ENCODE results near the gene PSME2. TPM values are rescaled to one million over a fixed set of nuclear protein-coding genes. Genes with fewer than 3 reads are reported as not detected.

Gene PSME2
- total and polyA plus RNA-seq, 2 of the 13 experiments (the other 11 are each of a cell fraction or from before 2014, with no cell fraction given), result 332 to 716 TPM

DNA sequence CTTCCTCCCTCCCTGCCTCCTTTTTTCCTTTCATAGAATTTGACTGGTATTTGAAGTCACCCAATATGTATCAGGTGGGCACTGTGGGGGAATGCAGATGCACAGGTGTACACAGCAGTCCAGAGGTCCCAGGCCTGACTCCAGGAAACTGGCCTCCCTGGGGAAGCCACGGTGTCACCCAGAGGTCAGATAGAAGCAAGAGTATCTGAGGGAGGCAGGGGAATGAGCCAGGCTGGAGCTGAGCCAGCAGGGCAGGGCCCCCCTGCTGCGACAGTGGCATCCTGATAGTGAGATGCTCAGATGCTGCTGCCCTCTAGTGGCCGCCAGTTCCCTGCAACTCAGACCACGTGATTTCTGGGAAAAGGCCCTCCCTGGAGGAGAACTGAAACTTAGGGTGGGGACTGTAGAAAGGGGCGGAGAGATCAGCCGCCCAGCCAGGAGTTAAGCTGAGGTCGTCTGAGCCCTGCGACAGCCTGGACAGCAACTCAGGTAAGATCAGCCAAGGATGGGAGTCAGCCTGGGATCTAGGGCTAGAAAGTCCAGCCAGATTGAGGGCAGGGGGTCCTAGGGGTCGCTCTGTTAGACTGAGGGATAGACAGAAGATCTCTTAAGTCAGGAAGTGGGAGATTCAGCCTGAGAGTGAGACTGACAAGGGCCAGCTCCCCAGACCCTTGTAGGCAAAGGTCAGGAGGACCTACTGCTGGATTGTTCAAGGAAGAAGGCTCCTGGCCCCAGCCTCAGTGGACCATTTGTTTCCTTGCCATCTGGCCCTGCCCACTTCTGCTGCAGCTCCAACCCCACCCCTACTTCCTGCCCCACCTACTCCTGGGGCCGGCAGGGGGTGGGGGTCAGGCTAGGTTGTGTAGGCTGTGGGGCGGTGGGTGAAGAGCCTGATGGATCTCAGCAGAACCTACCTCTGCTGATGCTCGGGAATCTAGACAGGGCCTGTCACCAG lies 14.7 kb upstream of the PSME2 start, which contains the start of gene IRF9 (continued):
- no peak for TF ChIP-seq ATF7 (IDR thresholded peaks at IDR 0.05)
- TF ChIP-seq ATF7 (CRISPR knock-in tag; IDR thresholded peaks at IDR 0.05), result no peak
- TF ChIP-seq, protein P1, sequence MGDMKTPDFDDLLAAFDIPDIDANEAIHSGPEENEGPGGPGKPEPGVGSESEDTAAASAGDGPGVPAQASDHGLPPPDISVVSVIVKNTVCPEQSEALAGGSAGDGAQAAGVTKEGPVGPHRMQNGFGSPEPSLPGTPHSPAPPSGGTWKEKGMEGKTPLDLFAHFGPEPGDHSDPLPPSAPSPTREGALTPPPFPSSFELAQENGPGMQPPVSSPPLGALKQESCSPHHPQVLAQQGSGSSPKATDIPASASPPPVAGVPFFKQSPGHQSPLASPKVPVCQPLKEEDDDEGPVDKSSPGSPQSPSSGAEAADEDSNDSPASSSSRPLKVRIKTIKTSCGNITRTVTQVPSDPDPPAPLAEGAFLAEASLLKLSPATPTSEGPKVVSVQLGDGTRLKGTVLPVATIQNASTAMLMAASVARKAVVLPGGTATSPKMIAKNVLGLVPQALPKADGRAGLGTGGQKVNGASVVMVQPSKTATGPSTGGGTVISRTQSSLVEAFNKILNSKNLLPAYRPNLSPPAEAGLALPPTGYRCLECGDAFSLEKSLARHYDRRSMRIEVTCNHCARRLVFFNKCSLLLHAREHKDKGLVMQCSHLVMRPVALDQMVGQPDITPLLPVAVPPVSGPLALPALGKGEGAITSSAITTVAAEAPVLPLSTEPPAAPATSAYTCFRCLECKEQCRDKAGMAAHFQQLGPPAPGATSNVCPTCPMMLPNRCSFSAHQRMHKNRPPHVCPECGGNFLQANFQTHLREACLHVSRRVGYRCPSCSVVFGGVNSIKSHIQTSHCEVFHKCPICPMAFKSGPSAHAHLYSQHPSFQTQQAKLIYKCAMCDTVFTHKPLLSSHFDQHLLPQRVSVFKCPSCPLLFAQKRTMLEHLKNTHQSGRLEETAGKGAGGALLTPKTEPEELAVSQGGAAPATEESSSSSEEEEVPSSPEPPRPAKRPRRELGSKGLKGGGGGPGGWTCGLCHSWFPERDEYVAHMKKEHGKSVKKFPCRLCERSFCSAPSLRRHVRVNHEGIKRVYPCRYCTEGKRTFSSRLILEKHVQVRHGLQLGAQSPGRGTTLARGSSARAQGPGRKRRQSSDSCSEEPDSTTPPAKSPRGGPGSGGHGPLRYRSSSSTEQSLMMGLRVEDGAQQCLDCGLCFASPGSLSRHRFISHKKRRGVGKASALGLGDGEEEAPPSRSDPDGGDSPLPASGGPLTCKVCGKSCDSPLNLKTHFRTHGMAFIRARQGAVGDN (CRISPR knock-in tag; IDR thresholded peaks at IDR 0.05), result peak; percentile 99
- peak; percentile 69 for TF ChIP-seq CCAR2 (optimal IDR thresholded peaks at IDR 0.05; ENCODE audit: low read depth, low read length)
- peak; percentile 98 for TF ChIP-seq YEATS2 (CRISPR knock-in tag; IDR thresholded peaks at IDR 0.05; ENCODE audit: borderline replicate concordance)
- TF ChIP-seq, protein P2, sequence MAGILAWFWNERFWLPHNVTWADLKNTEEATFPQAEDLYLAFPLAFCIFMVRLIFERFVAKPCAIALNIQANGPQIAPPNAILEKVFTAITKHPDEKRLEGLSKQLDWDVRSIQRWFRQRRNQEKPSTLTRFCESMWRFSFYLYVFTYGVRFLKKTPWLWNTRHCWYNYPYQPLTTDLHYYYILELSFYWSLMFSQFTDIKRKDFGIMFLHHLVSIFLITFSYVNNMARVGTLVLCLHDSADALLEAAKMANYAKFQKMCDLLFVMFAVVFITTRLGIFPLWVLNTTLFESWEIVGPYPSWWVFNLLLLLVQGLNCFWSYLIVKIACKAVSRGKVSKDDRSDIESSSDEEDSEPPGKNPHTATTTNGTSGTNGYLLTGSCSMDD (CRISPR knock-in tag; IDR thresholded peaks at IDR 0.05), result 0 out of 2 replicates have a peak, but pooled peaks have one; percentile 43
- TF ChIP-seq, protein P3, sequence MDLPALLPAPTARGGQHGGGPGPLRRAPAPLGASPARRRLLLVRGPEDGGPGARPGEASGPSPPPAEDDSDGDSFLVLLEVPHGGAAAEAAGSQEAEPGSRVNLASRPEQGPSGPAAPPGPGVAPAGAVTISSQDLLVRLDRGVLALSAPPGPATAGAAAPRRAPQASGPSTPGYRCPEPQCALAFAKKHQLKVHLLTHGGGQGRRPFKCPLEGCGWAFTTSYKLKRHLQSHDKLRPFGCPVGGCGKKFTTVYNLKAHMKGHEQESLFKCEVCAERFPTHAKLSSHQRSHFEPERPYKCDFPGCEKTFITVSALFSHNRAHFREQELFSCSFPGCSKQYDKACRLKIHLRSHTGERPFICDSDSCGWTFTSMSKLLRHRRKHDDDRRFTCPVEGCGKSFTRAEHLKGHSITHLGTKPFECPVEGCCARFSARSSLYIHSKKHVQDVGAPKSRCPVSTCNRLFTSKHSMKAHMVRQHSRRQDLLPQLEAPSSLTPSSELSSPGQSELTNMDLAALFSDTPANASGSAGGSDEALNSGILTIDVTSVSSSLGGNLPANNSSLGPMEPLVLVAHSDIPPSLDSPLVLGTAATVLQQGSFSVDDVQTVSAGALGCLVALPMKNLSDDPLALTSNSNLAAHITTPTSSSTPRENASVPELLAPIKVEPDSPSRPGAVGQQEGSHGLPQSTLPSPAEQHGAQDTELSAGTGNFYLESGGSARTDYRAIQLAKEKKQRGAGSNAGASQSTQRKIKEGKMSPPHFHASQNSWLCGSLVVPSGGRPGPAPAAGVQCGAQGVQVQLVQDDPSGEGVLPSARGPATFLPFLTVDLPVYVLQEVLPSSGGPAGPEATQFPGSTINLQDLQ (CRISPR knock-in tag; IDR thresholded peaks at IDR 0.05), result peak; percentile 87; the same call in 1 of the 2 replicates
- peak; percentile 99 for TF ChIP-seq ZFP1 (CRISPR knock-in tag; IDR thresholded peaks at IDR 0.05)
- peak; percentile 1; the same call in 1 of the 2 replicates for TF ChIP-seq ZNF709 (CRISPR knock-in tag; IDR thresholded peaks at IDR 0.05)
- TF ChIP-seq ZNF451 (CRISPR knock-in tag; IDR thresholded peaks at IDR 0.05), result peak; percentile 99; the same call in 1 of the 2 replicates
- TF ChIP-seq SMC3 (IDR thresholded peaks at IDR 0.05; ENCODE audit: low read length), result peak; percentile 95
- TF ChIP-seq HOXA7 (CRISPR knock-in tag; IDR thresholded peaks at IDR 0.05), result no peak
- 0 out of 2 replicates have a peak, but pooled peaks have one; percentile 23 for TF ChIP-seq MZF1 (CRISPR knock-in tag; IDR thresholded peaks at IDR 0.05; ENCODE audit: borderline replicate concordance)
- peak; percentile 94 for TF ChIP-seq CBFB (CRISPR knock-in tag; IDR thresholded peaks at IDR 0.05)
- TF ChIP-seq BRCA1 (CRISPR knock-in tag; IDR thresholded peaks at IDR 0.05), result peak; percentile 95
- TF ChIP-seq, protein P4, sequence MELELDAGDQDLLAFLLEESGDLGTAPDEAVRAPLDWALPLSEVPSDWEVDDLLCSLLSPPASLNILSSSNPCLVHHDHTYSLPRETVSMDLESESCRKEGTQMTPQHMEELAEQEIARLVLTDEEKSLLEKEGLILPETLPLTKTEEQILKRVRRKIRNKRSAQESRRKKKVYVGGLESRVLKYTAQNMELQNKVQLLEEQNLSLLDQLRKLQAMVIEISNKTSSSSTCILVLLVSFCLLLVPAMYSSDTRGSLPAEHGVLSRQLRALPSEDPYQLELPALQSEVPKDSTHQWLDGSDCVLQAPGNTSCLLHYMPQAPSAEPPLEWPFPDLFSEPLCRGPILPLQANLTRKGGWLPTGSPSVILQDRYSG (CRISPR knock-in tag; IDR thresholded peaks at IDR 0.05), result no peak
- TF ChIP-seq ARNT (IDR thresholded peaks at IDR 0.05), result no peak
- TF ChIP-seq ZFP62 (CRISPR knock-in tag; IDR thresholded peaks at IDR 0.05), result 0 out of 2 replicates have a peak, but pooled peaks have one; percentile 38
- peak; percentile 94 for TF ChIP-seq SKI (IDR thresholded peaks at IDR 0.05; ENCODE audit: partially characterized antibody)
